NCI-H2227 treated with DMSO at 0.1 percent for 48 hours (cell line): ENCODE data around the gene NRXN3.
"Not testable (repeated sequence)": the region's sequence is repeated elsewhere in the genome, so short reads cannot be mapped to it uniquely, and the experiment has no call there.

Source experiments
- DNase-seq: peaks from one replicate; lab custom pipeline; 2025; lab: John Stamatoyannopoulos, UW

Gene NRXN3

DNA sequence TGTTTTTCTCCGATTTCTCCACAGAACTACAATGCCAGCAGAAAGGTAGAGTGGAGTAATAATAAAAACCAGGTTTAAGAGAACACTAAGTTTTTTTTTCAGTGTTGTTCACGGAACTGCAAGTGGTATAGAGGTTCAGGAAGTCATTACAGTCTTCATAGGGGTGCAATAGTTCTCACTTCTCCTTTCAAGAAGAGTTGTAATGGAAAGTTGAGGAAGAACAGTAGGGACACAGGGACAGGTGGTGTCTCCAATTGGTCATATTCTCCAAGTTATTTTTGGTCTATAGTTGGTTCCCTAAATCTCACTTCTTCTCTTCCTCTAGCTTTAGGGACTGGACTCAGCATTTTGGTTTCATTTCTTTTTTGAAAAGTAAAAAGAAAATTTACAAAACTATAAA, 894.0 kb downstream of the NRXN3 start:
- no peak for DNase-seq

DNA sequence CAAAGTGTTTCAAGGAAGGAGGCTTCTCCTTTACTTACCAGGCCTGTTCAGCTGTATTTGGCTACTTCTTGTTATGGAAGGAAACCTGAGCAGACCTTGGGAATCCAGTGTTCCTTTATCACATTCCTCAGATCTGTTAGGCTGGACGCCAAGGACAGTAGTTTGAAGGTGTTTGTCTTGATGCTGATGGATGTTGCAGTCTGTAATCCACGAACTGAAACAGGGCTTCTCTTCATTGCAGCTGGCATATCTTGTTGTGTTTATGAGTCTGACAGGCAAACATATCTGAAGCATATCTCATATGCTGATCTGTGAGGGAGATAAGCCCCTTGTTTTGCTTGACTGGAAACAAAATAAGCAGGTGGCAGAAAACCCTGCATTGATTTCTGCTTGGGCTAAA, 904.3 kb downstream of the NRXN3 start:
- DNase-seq, result no peak

DNA sequence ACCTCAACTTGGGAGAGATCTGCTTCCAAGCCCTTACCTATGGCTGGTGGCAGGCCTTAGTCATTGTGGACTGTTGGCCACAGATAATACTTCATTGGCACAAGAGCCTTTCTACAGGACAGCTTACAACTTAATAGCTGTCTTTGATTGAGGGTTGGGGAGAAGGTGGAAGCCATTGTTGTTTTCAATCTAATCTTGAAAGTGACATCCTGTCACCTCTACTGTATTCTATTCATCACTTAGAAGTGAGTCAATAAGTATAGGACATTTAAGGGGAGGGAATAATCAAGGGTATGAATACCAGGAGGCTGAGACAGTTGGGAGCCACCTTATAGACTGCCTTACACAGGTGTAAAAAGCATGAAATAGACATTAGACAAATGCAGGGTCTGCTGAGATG, 906.3 kb downstream of the NRXN3 start:
- peak; percentile 20 for DNase-seq

DNA sequence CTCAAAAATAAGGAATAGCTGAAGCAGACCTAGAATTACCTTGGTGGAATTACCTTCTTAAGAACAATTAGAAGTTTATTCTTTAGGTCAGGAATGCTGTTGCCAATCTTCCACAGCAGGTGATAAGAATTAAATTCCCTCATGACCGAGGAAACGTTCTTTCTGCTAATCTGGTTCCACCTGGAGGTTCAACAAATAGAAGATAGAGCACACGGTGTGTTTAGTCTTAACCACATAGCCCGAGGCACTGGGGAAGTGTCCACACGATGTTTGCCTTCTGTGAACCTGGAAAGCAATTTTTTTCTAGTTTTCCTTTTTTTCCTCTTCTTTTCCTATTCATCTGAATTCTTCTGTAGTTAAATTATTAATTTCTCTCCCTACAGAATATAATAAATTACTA, 906.9 kb downstream of the NRXN3 start:
- no peak for DNase-seq

DNA sequence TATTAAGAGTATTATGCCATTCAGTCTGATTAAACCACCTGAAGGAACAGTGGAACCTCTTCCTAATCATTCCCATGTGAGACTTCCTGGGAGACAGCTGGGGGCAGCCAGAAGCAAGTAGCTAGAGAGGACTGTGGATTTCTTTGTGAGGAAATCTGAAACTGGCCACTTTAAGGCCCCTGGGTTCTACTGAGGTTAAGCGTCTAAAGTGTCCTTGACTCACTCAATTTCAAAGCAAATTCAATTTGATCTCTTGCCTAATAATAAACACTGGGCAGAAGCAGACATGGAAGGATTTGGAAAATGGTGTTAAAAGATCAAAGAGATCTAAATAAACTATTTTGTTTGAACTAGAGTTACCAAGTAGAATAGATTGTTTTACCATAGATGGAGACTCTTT, 909.9 kb downstream of the NRXN3 start:
- no peak for DNase-seq

DNA sequence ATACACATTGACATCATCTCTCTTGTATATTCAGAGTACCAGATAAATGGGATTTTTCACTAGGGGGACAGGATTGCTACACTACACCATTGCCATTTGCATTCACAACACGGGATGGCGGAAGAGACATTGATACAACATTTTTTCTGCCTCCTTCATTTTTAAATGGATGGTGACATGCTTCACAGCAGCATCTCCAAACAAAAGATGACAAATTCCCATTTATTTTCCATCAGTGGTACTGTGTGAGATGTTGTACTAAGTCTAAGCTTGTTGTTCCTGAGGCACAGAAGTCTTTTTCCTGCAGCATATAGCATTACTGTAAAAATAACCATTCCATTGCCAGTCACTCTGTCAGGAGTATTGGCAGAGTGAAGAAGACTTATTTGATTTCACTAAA, 912.7 kb downstream of the NRXN3 start:
- DNase-seq, result no peak

DNA sequence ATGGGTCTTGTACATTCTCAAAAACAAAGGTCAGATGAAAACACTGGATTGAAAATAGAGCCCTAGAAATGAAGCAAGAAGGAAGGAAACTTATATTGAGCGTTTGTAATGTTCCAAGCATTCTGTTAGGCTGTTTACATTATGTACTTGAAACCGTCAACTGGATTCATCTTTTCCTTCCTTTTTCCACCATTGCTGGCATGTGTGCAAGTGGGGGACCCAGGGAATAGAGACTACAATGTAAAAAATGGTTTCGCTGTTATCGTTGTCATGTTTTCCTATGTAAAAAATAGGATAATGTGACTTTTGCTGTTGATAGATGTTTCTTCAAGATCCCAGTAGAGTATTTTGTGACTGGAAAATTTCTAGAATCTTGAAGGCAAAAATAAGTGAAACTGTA, 913.2 kb downstream of the NRXN3 start:
- no peak for DNase-seq

DNA sequence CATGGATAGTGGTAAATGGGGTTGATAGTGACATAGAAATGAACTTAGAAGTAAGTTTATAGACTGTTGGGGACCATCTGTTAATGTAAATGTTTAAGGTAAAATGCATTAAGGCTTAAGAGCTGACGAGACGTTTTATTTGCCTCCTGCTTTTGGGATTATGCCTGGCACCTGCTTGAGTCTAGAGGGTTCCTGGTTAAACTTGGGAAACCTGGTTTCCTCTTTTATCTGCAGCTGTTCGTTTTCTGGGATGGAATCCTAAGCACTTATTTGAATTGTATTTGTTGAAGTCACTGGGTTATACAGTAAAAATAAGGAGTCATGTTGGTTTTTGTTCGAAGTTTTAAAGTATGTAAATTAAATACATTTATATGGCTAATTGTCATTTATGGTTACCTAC, 914.7 kb downstream of the NRXN3 start:
- DNase-seq, result no peak

DNA sequence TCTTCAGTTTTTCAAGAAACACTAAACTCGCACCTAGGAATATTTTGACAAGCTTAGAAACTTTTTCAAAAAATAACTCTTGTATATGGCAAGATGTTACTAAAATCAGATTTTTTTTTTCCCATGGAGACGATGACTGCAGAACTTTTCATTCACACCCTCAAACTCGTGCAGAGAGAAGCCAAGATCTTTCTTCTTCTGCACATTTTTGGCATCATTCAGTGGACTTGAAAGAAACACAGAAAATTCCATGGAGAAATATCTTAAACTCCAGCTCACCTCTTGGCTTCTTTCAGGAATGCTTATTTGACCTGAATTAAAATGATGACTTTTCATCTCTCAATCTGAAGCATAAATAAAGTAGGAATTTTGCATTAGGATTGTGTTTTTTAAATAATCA, 919.4 kb downstream of the NRXN3 start:
- no peak for DNase-seq

DNA sequence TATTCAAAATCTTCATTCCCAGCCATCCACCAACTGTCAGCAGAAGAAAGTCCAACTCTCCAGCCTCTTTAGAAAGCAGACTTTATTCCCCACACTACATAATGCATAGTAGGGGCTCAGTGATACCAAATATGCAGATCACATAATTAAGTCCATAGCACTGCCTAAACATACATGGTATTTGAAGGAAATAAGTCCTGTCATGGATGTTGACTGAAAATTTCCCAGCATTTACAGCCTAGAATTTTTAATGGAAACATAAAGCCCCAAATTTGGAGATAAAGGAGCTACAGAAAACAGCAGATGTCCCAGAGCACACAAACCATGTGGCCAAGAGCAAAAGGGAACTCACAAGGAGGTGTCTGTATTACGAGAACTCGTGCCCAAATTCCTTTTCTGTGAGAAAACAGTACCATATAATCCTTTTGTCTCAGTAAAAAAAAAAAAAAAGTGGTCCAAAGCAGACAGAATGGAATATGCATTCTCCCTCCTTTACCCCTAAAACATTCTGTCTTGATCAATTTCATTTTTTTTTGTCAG, 920.5 kb downstream of the NRXN3 start:
- DNase-seq, result no peak

DNA sequence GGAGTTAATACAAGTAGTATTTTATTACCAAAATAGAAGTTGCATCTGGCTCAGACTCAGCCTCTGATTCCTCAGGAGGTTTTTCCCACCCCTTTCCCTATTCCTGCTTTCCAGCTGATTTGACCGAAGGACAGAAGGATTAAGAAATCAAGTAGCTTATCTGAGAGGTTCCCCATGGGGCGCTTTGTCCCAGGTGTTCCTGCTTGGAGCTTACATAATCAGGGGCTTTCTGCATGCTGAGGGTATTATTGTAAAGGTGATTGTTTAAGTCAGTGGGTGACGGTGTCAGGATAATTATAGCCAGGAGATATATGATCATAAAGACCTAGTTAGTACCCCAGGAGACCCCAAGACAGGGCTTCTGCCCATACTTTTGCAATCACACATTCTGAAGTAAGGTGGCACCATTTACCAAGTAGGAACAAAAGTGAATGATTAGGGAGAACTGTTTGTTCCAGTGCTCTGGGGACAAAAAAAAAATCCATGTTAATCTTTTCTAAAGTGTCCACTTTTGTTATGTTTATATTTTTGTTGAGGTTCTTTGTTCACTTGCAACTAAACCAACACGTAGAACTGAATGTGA, 921.3 kb downstream of the NRXN3 start:
- peak; percentile 27 for DNase-seq

DNA sequence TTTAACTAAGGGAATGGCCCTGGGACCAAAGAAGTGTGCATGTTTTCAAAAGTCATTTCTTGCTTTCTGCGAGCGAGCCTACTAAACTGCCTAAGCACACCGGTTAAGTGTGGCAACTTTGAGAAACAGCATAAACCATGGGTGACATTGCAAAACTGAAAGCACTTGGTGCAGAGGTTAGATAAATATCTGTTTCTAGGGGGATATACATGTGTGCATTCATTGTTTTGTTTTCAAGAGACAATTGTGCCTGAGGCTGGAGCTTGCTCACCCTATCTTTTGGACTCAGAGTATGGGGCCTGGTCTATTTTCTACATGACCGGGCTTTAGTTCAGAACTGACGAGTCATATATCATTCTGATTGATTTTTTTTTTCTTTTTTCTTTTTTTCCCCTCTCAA, 923.4 kb downstream of the NRXN3 start:
- no peak for DNase-seq

DNA sequence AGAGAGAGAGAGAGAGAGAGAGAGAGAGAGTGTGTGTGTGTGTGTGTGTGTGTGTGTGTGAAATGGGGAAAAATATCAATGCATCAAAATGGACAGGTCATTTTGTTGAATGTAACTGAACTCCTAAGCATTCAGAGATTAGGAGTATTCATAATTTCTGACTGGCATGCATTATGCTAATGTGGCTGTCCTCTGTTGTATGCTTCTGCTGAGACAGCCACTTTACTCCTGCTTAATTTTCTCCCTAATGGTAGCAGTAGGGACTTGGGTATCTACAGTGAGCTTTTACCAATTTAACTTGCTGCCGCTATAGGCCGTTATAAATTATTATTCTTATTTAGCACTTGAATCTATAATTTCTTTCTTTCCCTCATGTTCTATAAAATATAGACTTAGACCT, 924.8 kb downstream of the NRXN3 start:
- no peak for DNase-seq

DNA sequence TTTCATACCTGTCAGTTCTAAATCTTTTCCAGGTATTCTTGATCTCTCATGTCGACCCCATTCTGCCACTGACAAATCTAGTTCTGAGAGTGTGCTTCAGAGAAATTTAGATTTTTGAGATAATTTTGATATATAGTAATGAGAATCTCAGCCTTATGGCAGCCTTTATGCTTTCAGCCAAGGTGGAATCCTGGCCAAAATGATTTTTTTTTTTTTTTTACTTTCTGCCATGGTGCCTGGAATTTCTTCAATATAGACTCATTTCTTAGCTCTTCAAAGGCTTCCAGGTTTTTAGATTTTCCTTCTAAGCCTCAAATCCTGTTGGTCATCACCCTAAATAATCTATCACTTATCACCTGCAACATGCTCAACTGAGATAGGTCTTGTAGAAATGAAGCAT, 926.6 kb downstream of the NRXN3 start:
- no peak for DNase-seq

DNA sequence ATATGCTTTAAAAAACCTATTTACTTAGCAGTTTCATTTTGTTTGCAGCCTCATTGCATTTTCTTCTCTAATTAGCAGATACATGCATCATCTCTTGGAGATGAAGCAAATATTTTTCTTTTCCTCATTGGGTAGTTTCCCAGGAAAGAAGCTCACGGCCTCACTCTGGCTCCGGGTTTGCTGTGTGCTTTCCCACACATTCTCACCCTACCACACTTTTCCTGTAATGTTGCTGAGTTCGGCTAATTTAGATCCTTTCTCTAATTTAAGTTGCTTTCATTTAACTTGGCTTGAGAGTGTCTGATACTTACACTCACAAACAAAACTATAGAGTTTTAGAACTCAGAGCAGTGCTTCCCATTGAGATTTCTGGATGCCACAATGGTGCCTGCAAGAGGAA, 928.2 kb downstream of the NRXN3 start:
- DNase-seq, result no peak

DNA sequence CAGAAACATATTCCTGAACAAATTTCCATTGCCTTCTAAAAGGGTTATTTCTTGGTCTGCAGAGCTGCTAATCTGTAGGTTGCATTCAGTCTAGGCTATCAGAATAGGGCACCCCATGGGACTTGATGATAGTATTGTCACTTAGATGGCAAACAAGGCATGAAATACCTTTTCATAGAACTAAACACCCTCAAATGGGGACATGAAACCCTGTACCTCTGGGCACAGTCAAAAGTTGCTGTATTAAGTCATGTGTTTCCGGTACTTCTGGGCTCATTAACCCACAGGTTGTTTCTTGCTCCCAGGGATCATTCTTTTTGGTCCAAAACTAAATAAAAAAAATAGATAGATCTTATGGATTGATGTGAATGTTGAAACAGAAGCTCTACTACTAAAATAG, 930.4 kb downstream of the NRXN3 start:
- DNase-seq, result no peak

DNA sequence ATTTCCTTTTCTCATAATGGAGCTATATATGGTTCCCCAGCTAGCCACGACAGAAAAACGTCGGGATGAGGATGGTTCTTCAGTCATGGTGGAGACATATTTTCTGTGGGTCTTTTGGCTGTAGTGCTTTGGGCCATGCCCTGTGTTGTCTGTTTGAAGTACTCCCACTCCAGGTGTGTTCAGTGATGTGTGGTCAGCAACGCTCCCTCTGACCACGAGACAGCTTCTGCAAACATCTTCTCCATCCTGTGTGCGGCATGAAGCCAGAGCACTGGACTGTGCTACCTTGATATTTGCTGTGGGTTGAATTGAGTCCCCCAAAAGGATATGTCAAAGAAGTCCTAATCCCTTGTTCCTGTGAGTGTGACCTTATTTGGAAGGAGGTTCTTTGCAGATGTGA, 931.2 kb downstream of the NRXN3 start:
- no peak for DNase-seq

DNA sequence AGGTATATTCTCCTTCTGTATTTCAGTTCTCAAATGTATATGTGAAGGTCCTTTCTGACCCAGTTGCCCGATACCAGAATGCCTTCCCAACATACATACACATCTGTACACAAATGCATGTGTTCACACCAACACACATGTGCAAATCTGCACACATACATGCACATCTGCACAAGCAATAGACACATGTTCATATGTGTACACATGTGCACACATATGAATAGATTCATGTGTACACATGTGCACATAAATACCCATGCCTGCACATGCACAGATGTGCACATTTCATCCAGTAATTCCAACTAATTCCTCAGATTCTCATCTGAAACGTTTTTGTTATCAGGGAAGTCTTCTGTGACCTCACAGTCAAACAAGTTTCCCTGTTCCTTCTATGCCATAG, 933.6 kb downstream of the NRXN3 start:
- DNase-seq, result no peak

DNA sequence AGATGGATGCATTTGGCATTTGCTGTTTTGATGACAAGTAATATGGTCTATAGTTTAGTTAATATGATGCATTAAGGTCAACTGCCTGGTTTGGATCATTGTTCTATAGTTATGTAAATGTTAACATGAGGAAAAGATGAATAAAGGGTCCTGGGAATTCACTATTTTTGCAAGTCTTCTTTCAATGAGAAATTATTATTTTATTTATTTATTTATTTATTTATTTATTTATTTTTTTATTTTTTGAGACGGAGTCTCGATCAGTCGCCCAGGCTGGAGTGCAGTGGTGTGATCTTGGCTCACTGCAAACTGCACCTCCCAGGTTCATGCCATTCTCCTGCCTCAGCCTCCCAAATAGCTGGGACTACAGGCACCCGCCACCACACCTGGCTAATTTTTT, 940.4 kb downstream of the NRXN3 start:
- DNase-seq, result not testable (repeated sequence)

DNA sequence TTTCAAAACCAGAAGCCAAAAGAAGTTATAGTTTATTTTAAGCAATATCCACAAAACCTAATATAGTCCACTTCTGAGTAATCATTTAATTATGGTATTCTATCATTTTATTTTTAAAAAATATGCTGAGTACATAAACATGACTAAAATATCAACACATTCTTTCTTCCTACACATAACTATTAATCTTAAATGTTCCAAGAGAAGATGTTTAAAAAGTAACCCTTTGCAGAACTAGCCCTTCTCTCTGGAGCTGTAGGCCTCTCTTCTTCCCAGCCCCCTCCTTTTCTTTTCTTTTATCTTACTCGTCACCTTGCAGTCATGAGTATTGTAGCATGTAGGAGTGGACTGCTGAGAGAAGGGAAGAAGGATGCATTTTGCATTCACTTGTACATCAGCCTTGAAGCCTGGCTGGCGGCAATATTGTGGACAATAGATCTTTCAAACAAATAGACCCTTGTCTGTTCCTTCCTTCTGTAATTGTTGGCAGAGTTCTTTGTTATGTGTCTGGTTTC, 941.9 kb downstream of the NRXN3 start:
- DNase-seq, result no peak

DNA sequence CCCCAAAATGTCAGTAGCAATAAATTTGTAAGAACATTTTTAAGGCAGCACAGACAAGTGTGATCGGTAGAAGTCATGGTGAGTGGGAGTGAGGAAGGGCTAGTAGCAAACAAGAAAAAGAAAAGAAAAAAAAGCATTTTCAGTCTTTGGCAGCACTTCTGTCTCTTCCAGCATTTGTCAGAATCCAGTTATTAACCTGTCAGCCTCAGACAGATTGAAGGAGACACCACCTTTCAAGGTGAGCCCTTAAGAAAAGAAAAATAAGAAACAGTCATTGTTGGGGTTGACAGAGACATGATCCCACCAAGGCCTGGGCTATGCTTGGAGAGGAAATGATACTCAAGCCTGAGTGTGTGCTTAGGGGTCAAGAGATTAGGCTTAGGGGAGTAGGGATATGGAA, 947.4 kb downstream of the NRXN3 start:
- DNase-seq, result no peak

DNA sequence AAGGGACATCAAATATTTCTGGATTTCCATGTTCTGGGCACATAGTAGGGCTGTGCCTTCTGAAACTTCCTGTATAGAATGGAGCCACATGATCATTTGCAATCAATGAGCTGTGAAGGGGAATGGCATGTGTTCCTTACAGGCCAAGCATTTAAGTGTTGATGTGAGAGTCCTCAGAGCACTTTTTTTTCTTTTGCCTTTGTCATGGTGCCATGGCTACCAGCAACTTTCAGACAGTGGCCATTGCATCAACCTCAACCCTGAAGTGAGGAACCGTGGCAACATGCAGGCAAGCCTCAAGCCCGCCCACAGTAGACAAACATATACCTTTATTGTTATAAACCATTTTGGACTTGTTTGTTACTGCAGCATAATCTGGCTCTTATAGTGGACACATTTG, 948.1 kb downstream of the NRXN3 start:
- no peak for DNase-seq

DNA sequence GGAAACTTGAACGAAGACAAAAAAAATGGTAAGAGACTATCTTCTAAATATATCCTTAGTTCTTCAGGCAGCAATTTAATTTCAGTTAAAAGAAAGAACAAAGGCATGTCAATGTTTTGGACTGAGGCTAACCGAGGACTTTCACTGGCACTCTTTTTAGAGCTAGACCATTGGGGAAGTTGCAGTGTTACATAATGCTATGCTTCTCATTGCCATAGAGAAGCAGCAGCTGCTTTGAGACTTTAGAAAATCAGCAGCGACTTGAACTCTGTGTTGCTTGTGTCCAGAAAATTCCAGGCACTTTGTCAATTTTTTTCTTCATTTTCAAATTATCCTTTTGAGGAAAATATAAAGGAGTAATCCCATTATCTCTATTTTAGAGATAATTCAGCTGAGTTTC, 964.2 kb downstream of the NRXN3 start:
- no peak for DNase-seq
